GM12801 (cell line): ENCODE data around the gene SFXN3.
A peak's percentile ranks its signal among the peaks of the same experiment; 100 is the strongest.

Source experiments
- TF ChIP-seq, protein P1 (sequence below): IDR thresholded peaks from one replicate; pipeline ENCODE4 v1.5.1; 2011; ENCODE audit warnings: control low read depth; ENCODE audit not compliant: insufficient read length; ENCODE audit errors: extremely low read depth

The SFXN3 gene

DNA sequence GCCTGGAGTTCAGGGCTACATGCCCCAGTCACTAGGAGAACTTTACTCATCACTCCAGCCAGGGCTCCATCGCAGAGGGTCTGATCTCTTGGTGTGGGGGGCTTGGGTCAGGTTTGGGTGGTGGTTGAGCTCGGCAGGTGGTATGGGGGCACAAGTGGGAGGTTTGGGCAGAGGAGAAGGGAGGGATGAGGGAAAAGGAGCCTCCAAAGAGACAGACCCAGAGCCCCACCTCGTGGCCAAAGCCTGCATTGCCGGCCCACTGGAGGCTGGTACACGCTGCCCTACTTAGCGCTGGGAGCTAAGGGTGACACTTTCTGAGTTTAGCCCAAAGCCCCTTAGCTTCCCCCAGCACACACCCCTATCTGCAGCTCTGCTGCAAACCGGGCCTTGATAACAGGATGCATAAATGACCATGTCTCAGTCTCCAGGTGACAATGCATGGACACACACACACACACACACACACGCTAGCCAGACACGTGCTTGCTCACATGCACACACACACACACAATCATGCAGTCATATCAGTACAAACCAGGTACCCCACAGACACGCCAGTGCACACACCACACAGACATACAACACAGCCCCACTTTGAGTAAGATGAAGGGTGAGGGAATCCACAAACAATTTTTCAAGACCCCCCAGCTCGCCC, 16.7 kb upstream of the SFXN3 start:
- TF ChIP-seq, protein P1, sequence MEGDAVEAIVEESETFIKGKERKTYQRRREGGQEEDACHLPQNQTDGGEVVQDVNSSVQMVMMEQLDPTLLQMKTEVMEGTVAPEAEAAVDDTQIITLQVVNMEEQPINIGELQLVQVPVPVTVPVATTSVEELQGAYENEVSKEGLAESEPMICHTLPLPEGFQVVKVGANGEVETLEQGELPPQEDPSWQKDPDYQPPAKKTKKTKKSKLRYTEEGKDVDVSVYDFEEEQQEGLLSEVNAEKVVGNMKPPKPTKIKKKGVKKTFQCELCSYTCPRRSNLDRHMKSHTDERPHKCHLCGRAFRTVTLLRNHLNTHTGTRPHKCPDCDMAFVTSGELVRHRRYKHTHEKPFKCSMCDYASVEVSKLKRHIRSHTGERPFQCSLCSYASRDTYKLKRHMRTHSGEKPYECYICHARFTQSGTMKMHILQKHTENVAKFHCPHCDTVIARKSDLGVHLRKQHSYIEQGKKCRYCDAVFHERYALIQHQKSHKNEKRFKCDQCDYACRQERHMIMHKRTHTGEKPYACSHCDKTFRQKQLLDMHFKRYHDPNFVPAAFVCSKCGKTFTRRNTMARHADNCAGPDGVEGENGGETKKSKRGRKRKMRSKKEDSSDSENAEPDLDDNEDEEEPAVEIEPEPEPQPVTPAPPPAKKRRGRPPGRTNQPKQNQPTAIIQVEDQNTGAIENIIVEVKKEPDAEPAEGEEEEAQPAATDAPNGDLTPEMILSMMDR = peak; percentile 51

DNA sequence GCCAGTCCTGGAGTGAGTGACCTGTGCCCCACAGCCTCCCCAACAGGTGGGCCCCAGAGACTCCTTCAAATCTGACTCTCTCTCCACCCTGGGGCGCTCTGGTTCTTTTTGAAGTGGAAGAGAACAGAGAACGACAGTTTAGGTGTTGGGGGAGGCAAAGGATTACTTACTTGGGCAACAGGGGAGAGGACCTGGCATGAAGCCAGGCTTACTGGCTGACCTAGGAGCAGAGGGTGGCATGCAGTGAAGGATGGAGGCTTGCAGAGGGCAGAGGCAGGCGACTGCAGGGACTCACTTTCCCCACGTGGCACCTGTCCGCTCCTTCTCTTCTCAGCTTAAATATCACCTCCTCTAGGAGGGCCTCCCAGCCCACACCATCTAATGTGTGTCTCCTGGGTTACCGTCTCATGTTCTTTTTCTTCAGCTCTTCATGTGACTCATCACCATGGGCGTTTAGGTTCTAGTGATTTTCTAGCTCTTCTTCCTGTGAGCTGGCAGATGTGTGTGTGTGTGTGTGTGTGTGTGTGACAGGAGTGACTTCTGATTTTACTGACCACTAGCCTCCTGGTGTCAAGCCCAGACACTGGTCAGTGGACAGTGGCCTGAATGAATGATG, 16.0 kb upstream of the SFXN3 start:
- TF ChIP-seq, protein P1 = no peak

DNA sequence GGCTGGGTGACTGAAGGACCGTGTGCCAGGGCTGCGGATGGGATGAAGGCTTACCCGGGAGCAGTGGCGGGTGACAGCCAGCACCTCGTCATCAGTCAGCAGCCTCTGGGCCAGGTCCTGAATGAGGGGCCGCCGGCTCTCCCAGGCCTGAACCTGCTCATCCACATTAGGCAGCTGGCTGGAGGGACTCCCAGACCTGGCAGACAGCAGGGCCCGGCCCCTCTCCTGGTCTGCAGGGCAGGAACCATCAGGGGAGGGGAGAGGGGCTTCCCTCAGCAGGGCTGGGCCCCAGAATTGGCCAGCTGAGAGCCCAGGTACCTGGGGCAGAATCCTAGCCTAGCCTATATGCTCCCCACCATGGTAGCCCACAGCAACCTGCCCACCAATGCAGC, 15.5 kb upstream of the SFXN3 start:
- TF ChIP-seq, protein P1 = no peak

DNA sequence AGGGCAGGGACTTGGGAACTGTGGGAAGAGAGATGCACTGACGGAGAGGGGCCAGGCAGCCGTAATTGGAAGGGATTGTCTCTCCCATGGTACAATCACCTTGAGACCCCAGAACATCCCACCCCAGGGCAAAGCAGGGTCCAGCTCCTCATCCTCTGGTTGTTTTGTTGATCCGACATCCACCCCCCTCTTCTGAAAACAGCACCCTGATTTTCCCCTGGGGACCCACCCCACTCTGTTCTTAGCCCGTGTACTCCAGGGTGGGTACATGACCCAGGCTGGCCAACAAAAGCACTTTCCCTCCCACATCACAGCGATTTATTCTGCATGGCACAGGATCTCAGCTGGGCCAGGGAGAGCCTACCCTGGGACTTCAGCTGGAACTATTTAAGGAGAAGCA, 14.2 kb upstream of the SFXN3 start:
- TF ChIP-seq, protein P1 = no peak

DNA sequence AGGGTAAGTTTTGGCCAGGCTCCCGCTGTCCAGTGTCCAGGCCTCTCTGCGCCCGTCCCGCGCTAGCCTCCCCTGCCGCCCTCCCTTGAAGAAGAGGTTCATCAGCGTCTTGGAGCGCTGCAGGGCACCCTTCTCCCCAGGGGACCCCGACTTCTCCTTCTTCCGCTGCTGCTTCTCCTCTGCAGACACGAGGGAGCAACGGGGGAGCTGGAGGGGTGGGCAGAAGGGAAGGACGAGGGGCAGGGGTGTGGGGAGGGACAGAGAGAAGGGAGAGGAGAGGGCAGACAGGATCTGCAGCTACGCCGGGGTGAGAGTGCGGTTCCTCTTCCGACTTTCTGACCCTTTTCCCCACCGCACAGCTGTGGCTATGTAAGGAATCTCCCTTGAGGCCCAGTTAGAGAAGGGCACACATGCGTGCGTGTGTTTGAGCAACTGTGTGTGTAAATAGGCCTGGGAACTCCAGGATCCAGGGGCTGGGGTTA, 12.9 kb upstream of the SFXN3 start:
- TF ChIP-seq, protein P1 = no peak

DNA sequence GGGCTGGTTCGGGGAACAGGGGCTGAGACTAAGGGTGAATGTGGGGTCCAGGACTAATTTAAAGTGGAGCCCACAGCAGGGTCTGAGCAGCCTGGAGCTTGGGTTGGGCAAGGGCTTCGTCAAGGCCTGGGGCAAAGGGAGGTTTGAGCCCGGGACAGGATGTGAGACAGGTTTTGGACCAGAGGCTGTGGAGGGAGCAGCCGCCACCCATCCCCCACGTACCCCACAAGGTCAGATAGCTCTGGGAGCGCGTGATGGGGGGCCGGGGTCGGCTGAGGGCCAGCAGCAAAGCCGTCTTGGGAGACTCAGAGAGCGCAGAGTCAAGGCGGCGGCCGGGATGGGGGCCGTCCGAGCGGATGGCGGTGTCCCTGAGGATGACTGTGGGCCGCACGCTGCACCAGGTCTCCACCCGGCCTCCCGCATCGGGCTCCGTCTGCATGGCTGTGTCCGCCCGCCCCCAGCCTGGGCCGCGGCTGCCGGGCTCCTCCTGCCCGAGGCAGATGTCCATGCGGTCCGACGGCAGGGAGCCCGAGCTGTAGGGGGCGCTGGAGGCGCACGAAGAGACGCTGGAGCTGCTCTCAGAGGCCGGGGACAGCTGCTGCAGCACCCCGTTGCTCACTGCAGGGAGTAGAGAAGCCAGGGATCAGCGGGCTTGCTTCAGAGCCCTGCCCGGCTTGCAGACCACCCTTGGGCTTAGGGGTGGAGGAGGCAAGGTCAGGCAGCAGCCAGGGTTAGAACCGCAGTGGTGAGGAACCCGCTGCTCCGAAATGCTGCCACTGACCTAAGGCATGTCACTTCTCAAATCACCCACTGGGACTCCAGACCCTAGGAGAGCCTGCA, 12.2 kb upstream of the SFXN3 start:
- TF ChIP-seq, protein P1 = no peak

DNA sequence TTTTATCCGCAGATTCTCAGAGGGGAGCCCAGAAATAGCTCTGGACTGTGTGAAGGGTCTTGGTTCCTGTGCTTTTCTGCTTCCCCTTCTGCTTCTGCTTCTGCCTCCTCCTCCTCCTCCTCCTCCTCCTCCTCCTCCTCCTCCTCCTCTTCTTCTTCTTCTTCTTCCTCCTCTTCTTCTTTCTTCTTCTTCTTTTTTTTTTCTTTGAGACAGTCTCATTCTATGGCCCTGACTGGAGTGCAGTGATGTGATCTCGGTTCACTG, 11.7 kb upstream of the SFXN3 start:
- TF ChIP-seq, protein P1 = no peak
